ENCODE results near the gene ITGB8.
A peak's percentile ranks its signal among the peaks of the same experiment; 100 is the strongest.
"Not testable (repeated sequence)": the region's sequence is repeated elsewhere in the genome, so short reads cannot be mapped to it uniquely, and the experiment has no call there.

The ITGB8 gene

GRCh38 chr7:20385126-20385525, 54.4 kb downstream of the ITGB8 start:
- DNase-seq (ENCODE audit: low read depth): no peak

GRCh38 chr7:20388084-20388483, 57.4 kb downstream of the ITGB8 start:
- no peak for DNase-seq (ENCODE audit: low read depth)

GRCh38 chr7:20389192-20389591, 58.5 kb downstream of the ITGB8 start:
- DNase-seq (ENCODE audit: low read depth): not testable (repeated sequence)

- no peak for DNase-seq (ENCODE audit: low read depth)
Observed at GRCh38 chr7:20393021-20393610, 62.4 kb downstream of the ITGB8 start.

- DNase-seq (ENCODE audit: low read depth): no peak
Observed at GRCh38 chr7:20393616-20394015, 62.9 kb downstream of the ITGB8 start.

GRCh38 chr7:20394284-20394683, 63.6 kb downstream of the ITGB8 start:
- DNase-seq (ENCODE audit: low read depth): no peak

GRCh38 chr7:20395104-20395503, 64.4 kb downstream of the ITGB8 start:
- DNase-seq (ENCODE audit: low read depth): no peak

- no peak for DNase-seq (ENCODE audit: low read depth)
Observed at GRCh38 chr7:20395511-20395910, 64.8 kb downstream of the ITGB8 start.

GRCh38 chr7:20399521-20399920, 68.8 kb downstream of the ITGB8 start:
- no peak for DNase-seq (ENCODE audit: low read depth)

- no peak for DNase-seq (ENCODE audit: low read depth)
Observed at GRCh38 chr7:20401861-20402746, 71.4 kb downstream of the ITGB8 start.

- no peak for DNase-seq (ENCODE audit: low read depth)
Observed at GRCh38 chr7:20402747-20403230, 72.1 kb downstream of the ITGB8 start.

- peak; percentile 6 for DNase-seq (ENCODE audit: low read depth)
Observed at GRCh38 chr7:20403331-20403730, 72.6 kb downstream of the ITGB8 start.

GRCh38 chr7:20404320-20404719, 73.6 kb downstream of the ITGB8 start:
- DNase-seq (ENCODE audit: low read depth): no peak

GRCh38 chr7:20407585-20408466, 77.1 kb downstream of the ITGB8 start:
- peak; percentile 10 for DNase-seq (ENCODE audit: low read depth)

GRCh38 chr7:20408467-20408826, 77.7 kb downstream of the ITGB8 start:
- peak; percentile 10 for DNase-seq (ENCODE audit: low read depth)

GRCh38 chr7:20409961-20410360, 79.3 kb downstream of the ITGB8 start:
- DNase-seq (ENCODE audit: low read depth): no peak

- no peak for DNase-seq (ENCODE audit: low read depth)
Observed at GRCh38 chr7:20411372-20411771, 80.7 kb downstream of the ITGB8 start.

- no peak for DNase-seq (ENCODE audit: low read depth)
Observed at GRCh38 chr7:20412032-20412431, 81.3 kb downstream of the ITGB8 start.

GRCh38 chr7:20417260-20417659, 86.6 kb downstream of the ITGB8 start:
- DNase-seq (ENCODE audit: low read depth): no peak

GRCh38 chr7:20417675-20418382, 87.1 kb downstream of the ITGB8 start:
- DNase-seq (ENCODE audit: low read depth): no peak

GRCh38 chr7:20424500-20424899, 93.8 kb downstream of the ITGB8 start:
- DNase-seq (ENCODE audit: low read depth): no peak

- no peak for DNase-seq (ENCODE audit: low read depth)
Observed at GRCh38 chr7:20430664-20431063, 100.0 kb downstream of the ITGB8 start.
